Stimulated activated CD8-positive, alpha-beta memory T cell treated with anti-CD3 and anti-CD28 coated beads, Interleukin-7, amount 100 ng/mL, for 48 hours (primary cell): ENCODE results near the gene CSNK1D.
A peak's percentile ranks its signal among the peaks of the same experiment; 100 is the strongest.

ENCODE experiments used
- DNase-seq, 2 donors: peaks; one replicate each; pipeline ENCODE4 v3.0.0-alpha.2; 2020; ENCODE audit warnings: low read depth in 1 of 2; ENCODE audit errors: extremely low read depth in 1 of 2

The CSNK1D gene

GRCh38 chr17:82273327-82274133, at the start of gene CSNK1D:
TSS of gene CSNK1D (minus strand) at chr17:82273700. CDS start at chr17:82273381, 319 bp downstream.
- DNase-seq: peak; percentile 84 to 87

- no peak for DNase-seq
Observed at GRCh38 chr17:82322526-82323453, 49.3 kb upstream of the CSNK1D start.

- DNase-seq: no peak
Observed at GRCh38 chr17:82321947-82322466, 48.5 kb upstream of the CSNK1D start.

GRCh38 chr17:82320956-82321927, 47.7 kb upstream of the CSNK1D start:
- DNase-seq: peak in 1 of 2 donors; percentile 79

- no peak for DNase-seq
Observed at GRCh38 chr17:82320140-82320840, 46.8 kb upstream of the CSNK1D start.

GRCh38 chr17:82319619-82320062, 46.1 kb upstream of the CSNK1D start:
- DNase-seq: no peak

GRCh38 chr17:82318772-82319606, 45.5 kb upstream of the CSNK1D start:
- no peak for DNase-seq

GRCh38 chr17:82318169-82318498, 44.6 kb upstream of the CSNK1D start:
- no peak for DNase-seq

- peak in 1 of 2 donors; percentile 78 for DNase-seq
Observed at GRCh38 chr17:82317394-82318168, 44.1 kb upstream of the CSNK1D start, which contains the start of gene CD7. TSS of gene CD7 (minus strand) at chr17:82317608. CDS start at chr17:82317495, 113 bp downstream.

GRCh38 chr17:82316651-82317393, 43.3 kb upstream of the CSNK1D start:
- DNase-seq: no peak

GRCh38 chr17:82315703-82316358, 42.3 kb upstream of the CSNK1D start:
- no peak for DNase-seq

- no peak for DNase-seq
Observed at GRCh38 chr17:82314727-82315605, 41.5 kb upstream of the CSNK1D start.

GRCh38 chr17:82314012-82314726, 40.7 kb upstream of the CSNK1D start:
- DNase-seq: no peak

- DNase-seq: no peak
Observed at GRCh38 chr17:82313195-82314011, 39.9 kb upstream of the CSNK1D start.
